Ovary (tissue), 9 donors: ENCODE results near the gene U2AF1L4. TPM values are rescaled to one million over a fixed set of nuclear protein-coding genes. Genes with fewer than 3 reads are reported as not detected.

Source experiments
- DNase-seq, 5 donors: peaks; one replicate each; pipeline ENCODE4 v3.0.0-alpha.2; 2019 to 2020
- H3K27ac ChIP-seq, 2 donors: fragments of 200-600 bp; one replicate each; pipeline versions ENCODE4 v1.5.1 to v1.8.0; 2019 to 2022
- H3K27me3 ChIP-seq: fragments of 200-600 bp; one replicate; pipeline ENCODE4 v1.8.0; 2022
- H3K36me3 ChIP-seq: fragments of 200-600 bp; sonication (generic); one replicate; pipeline ENCODE4 v1.5.1; 2019
- H3K4me1 ChIP-seq: one replicate; pipeline ENCODE4 v1.8.1; 2013; ENCODE audit warnings: mild to moderate bottlenecking, moderate library complexity; ENCODE audit not compliant: insufficient read depth
- H3K4me3 ChIP-seq: fragments of 200-600 bp; sonication (generic); one replicate; pipeline ENCODE4 v1.5.1; 2017
- H3K9me3 ChIP-seq, 2 donors: fragments of 200-600 bp in 1 of 2; sonication (generic) in 1 of 2; one replicate each; pipeline versions ENCODE4 v1.5.1 to v1.8.1; 2013 to 2019; ENCODE audit warnings: mild to moderate bottlenecking in 1 of 2, moderate library complexity in 1 of 2
- EP300 ChIP-seq: sonication (generic); formaldehyde crosslinking; IDR thresholded peaks from one replicate; pipeline ENCODE4 v1.6.1; 2017; ENCODE audit warnings: antibody characterized with exemption
- POLR2A ChIP-seq: fragments of 450-650 bp; IDR thresholded peaks from one replicate; pipeline ENCODE4 v1.6.1; 2017; ENCODE audit warnings: antibody characterized with exemption, mild to moderate bottlenecking, moderate library complexity
- WGBS, 3 donors: extraction: QIAGEN DNeasy Blood & Tissue Kit in 1 of 3; methylation state at CpG; one replicate each; pipeline versions ENCODE4 v1.1.5 to v1.1.7; 2013 to 2017; 5-methylcytosine and 5-hydroxymethylcytosine counted together
- intact Hi-C, 4 donors: fragments of 100-400 bp; cut with DNase I; formaldehyde crosslinking; loops; one replicate each; pipeline versions ENCODE4 v1.11.0 to v1.15.1; 2022 to 2023
- polyA plus RNA-seq, 2 donors: library from polyadenylated mRNA; stranded (reverse); fragments of 200-250 nt in 1 of 2; fragments of 350-450 nt in 1 of 2; fragmentation: Illumina TruSeq in 1 of 2; extraction: RNeasy Lipid Tissue Mini Kit (QIAGEN cat#74804) in 1 of 2; gene quantifications; one replicate each; pipeline ENCODE4 v1.2.3, GENCODE V29; 2013 to 2014
- total RNA-seq, 7 donors: library from RNA; depleted of rRNA in 2 of 7; stranded (reverse); fragments of >200 nt in 2 of 7; fragmentation: NEBNext Ultra II Directional in 3 of 7; extraction: Animal tissue kit (Norgen Biotek cat#: 25700) in 3 of 7; gene quantifications; one replicate each; pipeline versions ENCODE4 v1.1.0 to v1.2.4, GENCODE V29; 2016 to 2023
- TF ChIP-seq, protein P1 (sequence below), 3 donors: fragments of 450-650 bp in 2 of 3; fragments of 200-600 bp in 1 of 3; IDR thresholded peaks; one replicate each; pipeline versions ENCODE4 v1.5.1 to v1.8.0; 2016 to 2022; ENCODE audit warnings: antibody characterized with exemption in 3 of 3, mild to moderate bottlenecking in 1 of 3
- donor health status: DM: no; HTN: no; CAD: no; lungs with moderate emphysema.
- donor health status: DM: no; HTN: no; CAD: no.
- donor health status: Bipolar disorder and iron deficiency.
- donor health status: DM: yes; HTN: yes; CAD: no.
- donor health status: DM: no; HTN: no; CAD: no.
- donor health status: DM: yes; HTN: yes; CAD: no.

Gene U2AF1L4
- total and polyA plus RNA-seq, 9 donors = 16.7 to 37.7 (median 25.6) TPM

DNA sequence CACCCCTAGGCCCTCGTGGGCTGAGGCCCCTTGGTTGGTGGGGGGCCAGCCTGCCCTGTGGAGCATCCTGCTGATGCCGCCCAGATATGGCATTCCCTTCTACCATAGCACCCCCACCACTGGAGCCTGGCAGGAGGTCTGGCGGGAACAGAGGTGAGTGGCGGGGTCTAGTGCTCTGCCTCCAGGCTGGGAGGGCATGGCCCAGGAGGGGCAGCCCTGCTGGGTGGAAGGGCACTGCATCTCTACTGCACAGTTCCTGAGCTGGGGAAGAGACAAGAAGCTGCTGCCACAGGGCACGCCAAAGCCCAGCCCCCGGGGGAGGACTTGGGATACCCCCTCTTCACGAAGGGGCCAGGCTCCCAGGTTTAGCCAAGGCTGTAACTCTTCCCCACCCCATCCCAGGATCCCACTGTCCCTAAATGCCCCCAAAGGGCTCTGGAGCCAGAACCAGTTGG lies 29.8 kb downstream of the U2AF1L4 start:
- intact Hi-C loops = loop anchor here in 3 of 4 donors (2.0 to 10.0 kb wide), 3 partner anchors 19 to 168 kb away; partner anchors contain the start of genes TMEM147 (in 2 of the 3) and PRODH2 (in 1 of the 3)
- peak in 2 of 5 donors; percentile 24 to 40 for DNase-seq
- H3K27ac ChIP-seq = no peak overlapping the region
- no peak overlapping the region for H3K4me3 ChIP-seq
- 64 to 72% (median 71%) methylated on average over 7 of the region's 7 CpGs for whole genome bisulfite sequencing, 3 donors
- TF ChIP-seq EP300 (no peak), POLR2A (no peak)
- TF ChIP-seq, protein P1, sequence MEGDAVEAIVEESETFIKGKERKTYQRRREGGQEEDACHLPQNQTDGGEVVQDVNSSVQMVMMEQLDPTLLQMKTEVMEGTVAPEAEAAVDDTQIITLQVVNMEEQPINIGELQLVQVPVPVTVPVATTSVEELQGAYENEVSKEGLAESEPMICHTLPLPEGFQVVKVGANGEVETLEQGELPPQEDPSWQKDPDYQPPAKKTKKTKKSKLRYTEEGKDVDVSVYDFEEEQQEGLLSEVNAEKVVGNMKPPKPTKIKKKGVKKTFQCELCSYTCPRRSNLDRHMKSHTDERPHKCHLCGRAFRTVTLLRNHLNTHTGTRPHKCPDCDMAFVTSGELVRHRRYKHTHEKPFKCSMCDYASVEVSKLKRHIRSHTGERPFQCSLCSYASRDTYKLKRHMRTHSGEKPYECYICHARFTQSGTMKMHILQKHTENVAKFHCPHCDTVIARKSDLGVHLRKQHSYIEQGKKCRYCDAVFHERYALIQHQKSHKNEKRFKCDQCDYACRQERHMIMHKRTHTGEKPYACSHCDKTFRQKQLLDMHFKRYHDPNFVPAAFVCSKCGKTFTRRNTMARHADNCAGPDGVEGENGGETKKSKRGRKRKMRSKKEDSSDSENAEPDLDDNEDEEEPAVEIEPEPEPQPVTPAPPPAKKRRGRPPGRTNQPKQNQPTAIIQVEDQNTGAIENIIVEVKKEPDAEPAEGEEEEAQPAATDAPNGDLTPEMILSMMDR (IDR thresholded peaks at IDR 0.05) = no peak
- H3K36me3 ChIP-seq = no peaks in the 10 kb centered on the region
- H3K9me3 ChIP-seq = no peaks in the 10 kb centered on the region
- H3K4me1 ChIP-seq = peaks cover 10% of the 10 kb centered on the region
- H3K27me3 ChIP-seq = no peaks in the 10 kb centered on the region

DNA sequence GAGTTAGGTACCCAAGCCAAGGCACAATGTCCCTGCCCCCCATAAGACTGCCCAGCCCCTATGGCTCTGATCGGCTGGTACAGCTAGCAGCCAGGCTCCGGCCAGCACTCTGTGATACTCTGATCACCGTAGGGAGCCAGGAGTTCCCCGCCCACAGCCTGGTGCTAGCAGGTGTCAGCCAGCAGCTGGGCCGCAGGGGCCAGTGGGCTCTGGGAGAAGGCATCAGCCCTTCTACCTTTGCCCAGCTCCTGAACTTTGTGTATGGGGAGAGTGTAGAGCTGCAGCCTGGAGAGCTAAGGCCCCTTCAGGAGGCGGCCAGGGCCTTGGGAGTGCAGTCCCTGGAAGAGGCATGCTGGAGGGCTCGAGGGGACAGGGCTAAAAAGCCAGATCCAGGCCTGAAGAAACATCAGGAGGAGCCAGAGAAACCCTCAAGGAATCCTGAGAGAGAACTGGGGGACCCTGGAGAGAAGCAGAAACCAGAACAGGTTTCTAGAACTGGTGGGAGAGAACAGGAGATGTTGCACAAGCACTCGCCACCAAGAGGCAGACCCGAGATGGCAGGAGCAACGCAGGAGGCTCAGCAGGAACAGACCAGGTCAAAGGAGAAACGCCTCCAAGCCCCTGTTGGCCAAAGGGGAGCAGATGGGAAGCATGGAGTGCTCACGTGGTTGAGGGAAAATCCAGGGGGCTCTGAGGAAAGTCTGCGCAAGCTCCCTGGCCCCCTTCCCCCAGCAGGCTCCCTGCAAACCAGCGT lies 30.4 kb downstream of the U2AF1L4 start:
- Histone ChIP-seq H3K4me3 (no peak overlapping the region), H3K27ac (no peak overlapping the region), H3K4me1 (peaks cover 10% of the 10 kb centered on the region), H3K27me3 (no peaks in the 10 kb centered on the region), H3K36me3 (no peaks in the 10 kb centered on the region), H3K9me3 (no peaks in the 10 kb centered on the region)
- intact Hi-C loops = loop anchor here in 3 of 4 donors (2.0 to 10.0 kb wide), 3 partner anchors 18 to 167 kb away; partner anchors contain the start of genes TMEM147 (in 2 of the 3) and PRODH2 (in 1 of the 3)
- 72 to 79% (median 73%) methylated on average over 12 to 14 of the region's 14 CpGs for whole genome bisulfite sequencing, 3 donors
- peak in 1 of 5 donors; percentile 24 for DNase-seq
- TF ChIP-seq EP300 (no peak), POLR2A (no peak)
- TF ChIP-seq, protein P1 (IDR thresholded peaks at IDR 0.05) = no peak

DNA sequence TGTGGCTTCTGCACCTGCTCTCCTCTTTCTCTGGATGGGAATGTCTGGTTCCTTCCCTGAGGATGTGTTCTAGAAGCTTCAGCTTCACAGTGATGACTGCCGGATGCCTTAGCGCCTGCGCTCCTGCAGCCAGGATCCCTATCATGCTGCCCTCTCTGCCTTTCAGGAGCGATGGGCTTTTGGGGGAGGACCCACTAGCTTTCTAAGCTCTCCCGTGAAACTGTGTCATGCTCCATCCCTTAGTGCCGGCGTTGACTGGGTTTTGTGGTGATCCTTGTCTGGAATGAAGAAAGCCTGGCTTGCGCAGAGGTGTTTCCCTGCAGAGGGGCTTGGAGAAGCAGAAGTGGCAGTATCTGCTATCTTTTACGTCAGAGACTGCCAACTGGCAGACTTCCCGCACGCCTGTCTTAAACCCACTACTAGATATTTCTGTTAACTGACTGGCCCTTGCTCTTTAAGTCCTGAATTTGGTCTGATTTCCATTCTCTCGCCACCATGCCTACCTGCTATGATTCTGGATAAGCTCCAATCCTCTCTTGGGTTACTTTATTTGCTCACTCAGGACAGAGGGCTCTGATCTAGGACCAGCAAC lies 31.2 kb downstream of the U2AF1L4 start:
- TF ChIP-seq, protein P1 (IDR thresholded peaks at IDR 0.05) = no peak
- TF ChIP-seq EP300 (no peak), POLR2A (no peak)
- intact Hi-C loops = loop anchor here in 2 of 4 donors (2.0 to 10.0 kb wide), 2 partner anchors 17 to 101 kb away; partner anchors contain the start of gene PRODH2 (in 1 of the 2)
- H3K27ac ChIP-seq = no peak overlapping the region
- no peak for DNase-seq
- no peak overlapping the region for H3K4me3 ChIP-seq
- H3K4me1 ChIP-seq = peaks cover 9% of the 10 kb centered on the region
- H3K27me3 ChIP-seq = no peaks in the 10 kb centered on the region
- H3K36me3 ChIP-seq = no peaks in the 10 kb centered on the region
- 73 to 85% (median 74%) methylated on average over 12 of the region's 12 CpGs for WGBS, 3 donors
- H3K9me3 ChIP-seq = no peaks in the 10 kb centered on the region

DNA sequence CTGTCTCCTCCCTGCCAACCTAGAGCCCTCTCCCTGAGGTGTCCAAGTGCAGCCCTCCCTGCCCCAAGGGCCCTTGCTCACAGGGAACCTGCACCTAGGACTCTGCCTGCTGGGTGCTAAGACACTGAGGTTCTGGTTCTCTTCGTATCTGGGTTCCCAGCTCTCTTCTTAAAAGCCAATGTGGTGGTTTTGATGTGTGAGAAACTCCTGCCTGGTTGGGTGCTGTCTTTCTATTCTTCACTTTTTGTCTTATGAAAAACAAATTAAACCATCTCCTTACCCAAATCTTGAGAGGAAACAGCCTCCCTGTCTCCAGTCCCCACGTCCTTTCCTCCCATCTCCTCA lies 31.7 kb downstream of the U2AF1L4 start:
- no peak overlapping the region for H3K4me3 ChIP-seq
- no peak for DNase-seq
- TF ChIP-seq POLR2A (no peak), EP300 (no peak)
- TF ChIP-seq, protein P1 (IDR thresholded peaks at IDR 0.05) = no peak
- no peaks in the 10 kb centered on the region for H3K27me3 ChIP-seq
- 58 to 74% (median 69%) methylated on average over 2 of the region's 2 CpGs for WGBS, 3 donors
- no peak overlapping the region for H3K27ac ChIP-seq
- intact Hi-C loops = loop anchor here in 1 of 4 donors (10.0 kb wide), 1 partner anchor 101 kb away; the partner anchor contains the start of gene PRODH2
- H3K36me3 ChIP-seq = no peaks in the 10 kb centered on the region
- peaks cover 5% of the 10 kb centered on the region for H3K4me1 ChIP-seq
- no peaks in the 10 kb centered on the region for H3K9me3 ChIP-seq
